Measurements from ENCODE around the gene SCP2.

Gene SCP2

GRCh38 chr1:53091841-53092645, 165.0 kb downstream of the SCP2 start:
- no peaks in the 10 kb centered on the region for H3K27me3 ChIP-seq (ENCODE audit: control insufficient read depth in 1 of 2, insufficient read depth in 2 of 2, low read length in 2 of 2)
- peaks cover 20% of the 10 kb centered on the region for H3K4me1 ChIP-seq (ENCODE audit: control insufficient read depth, insufficient read depth, low read length)
- peaks cover 0 to 2% of the 10 kb centered on the region in 2 donors for H3K36me3 ChIP-seq (ENCODE audit: control insufficient read depth in 2 of 2, insufficient read depth in 2 of 2, low read length in 2 of 2)
- no peak overlapping the region for H3K27ac ChIP-seq (ENCODE audit: low read length)
- no peak overlapping the region for H3K4me3 ChIP-seq (ENCODE audit: low read length in 2 of 2)
- H3K9me3 ChIP-seq (ENCODE audit: control insufficient read depth in 2 of 2, low read length in 2 of 2), result no peaks in the 10 kb centered on the region
- no peak overlapping the region for H3K9ac ChIP-seq (ENCODE audit: low read length in 2 of 2)

- peaks cover 19% of the 10 kb centered on the region for H3K4me1 ChIP-seq (ENCODE audit: control insufficient read depth, insufficient read depth, low read length)
- no peak overlapping the region for H3K27ac ChIP-seq (ENCODE audit: low read length)
- no peaks in the 10 kb centered on the region for H3K27me3 ChIP-seq (ENCODE audit: control insufficient read depth in 1 of 2, insufficient read depth in 2 of 2, low read length in 2 of 2)
- peaks cover 0 to 2% of the 10 kb centered on the region in 2 donors for H3K36me3 ChIP-seq (ENCODE audit: control insufficient read depth in 2 of 2, insufficient read depth in 2 of 2, low read length in 2 of 2)
- no peak overlapping the region for H3K9ac ChIP-seq (ENCODE audit: low read length in 2 of 2)
- H3K9me3 ChIP-seq (ENCODE audit: control insufficient read depth in 2 of 2, low read length in 2 of 2), result no peaks in the 10 kb centered on the region
- H3K4me3 ChIP-seq (ENCODE audit: low read length in 2 of 2), result no peak overlapping the region
Observed at GRCh38 chr1:53092659-53093450, 165.8 kb downstream of the SCP2 start.

- Histone ChIP-seq H3K9ac (ENCODE audit: low read length in 2 of 2) (no peak overlapping the region), H3K4me3 (ENCODE audit: low read length in 2 of 2) (no peak overlapping the region), H3K4me1 (ENCODE audit: control insufficient read depth, insufficient read depth, low read length) (peaks cover 16% of the 10 kb centered on the region), H3K36me3 (ENCODE audit: control insufficient read depth in 2 of 2, insufficient read depth in 2 of 2, low read length in 2 of 2) (no peaks in the 10 kb centered on the region), H3K9me3 (ENCODE audit: control insufficient read depth in 2 of 2, low read length in 2 of 2) (no peaks in the 10 kb centered on the region), H3K27ac (ENCODE audit: low read length) (no peak overlapping the region), H3K27me3 (ENCODE audit: control insufficient read depth in 1 of 2, insufficient read depth in 2 of 2, low read length in 2 of 2) (no peaks in the 10 kb centered on the region)
Observed at GRCh38 chr1:53093451-53093754, 166.3 kb downstream of the SCP2 start.

GRCh38 chr1:53093778-53094532, 166.9 kb downstream of the SCP2 start:
- Histone ChIP-seq H3K27ac (ENCODE audit: low read length) (no peak overlapping the region), H3K27me3 (ENCODE audit: control insufficient read depth in 1 of 2, insufficient read depth in 2 of 2, low read length in 2 of 2) (no peaks in the 10 kb centered on the region), H3K4me1 (ENCODE audit: control insufficient read depth, insufficient read depth, low read length) (peaks cover 15% of the 10 kb centered on the region), H3K9me3 (ENCODE audit: control insufficient read depth in 2 of 2, low read length in 2 of 2) (no peaks in the 10 kb centered on the region), H3K36me3 (ENCODE audit: control insufficient read depth in 2 of 2, insufficient read depth in 2 of 2, low read length in 2 of 2) (no peaks in the 10 kb centered on the region), H3K4me3 (ENCODE audit: low read length in 2 of 2) (no peak overlapping the region), H3K9ac (ENCODE audit: low read length in 2 of 2) (no peak overlapping the region)

GRCh38 chr1:53094533-53094919, 167.4 kb downstream of the SCP2 start:
- no peak overlapping the region for H3K9ac ChIP-seq (ENCODE audit: low read length in 2 of 2)

More at GRCh38 chr1:53094533-53094919, 167.4 kb downstream of the SCP2 start:
- no peaks in the 10 kb centered on the region for H3K36me3 ChIP-seq (ENCODE audit: control insufficient read depth in 2 of 2, insufficient read depth in 2 of 2, low read length in 2 of 2)
- H3K27me3 ChIP-seq (ENCODE audit: control insufficient read depth in 1 of 2, insufficient read depth in 2 of 2, low read length in 2 of 2), result no peaks in the 10 kb centered on the region
- no peak overlapping the region for H3K27ac ChIP-seq (ENCODE audit: low read length)
- no peak overlapping the region for H3K4me3 ChIP-seq (ENCODE audit: low read length in 2 of 2)
- H3K9me3 ChIP-seq (ENCODE audit: control insufficient read depth in 2 of 2, low read length in 2 of 2), result no peaks in the 10 kb centered on the region
- H3K4me1 ChIP-seq (ENCODE audit: control insufficient read depth, insufficient read depth, low read length), result peaks cover 15% of the 10 kb centered on the region

Data from stomach smooth muscle (tissue), 2 donors.